ENCODE results near the gene USO1.
A peak's percentile ranks its signal among the peaks of the same experiment; 100 is the strongest.

The USO1 gene

GRCh38 chr4:75844151-75844662 lies 119.8 kb downstream of the USO1 start:
- DNase-seq (ENCODE audit: low read depth) = peak; percentile 57

GRCh38 chr4:75845992-75846391 lies 121.6 kb downstream of the USO1 start:
- no peak for DNase-seq (ENCODE audit: low read depth)

- DNase-seq (ENCODE audit: low read depth) = peak; percentile 85
Measured at GRCh38 chr4:75848171-75848760, 123.9 kb downstream of the USO1 start.

GRCh38 chr4:75848891-75849290 lies 124.5 kb downstream of the USO1 start:
- DNase-seq (ENCODE audit: low read depth) = no peak

- DNase-seq (ENCODE audit: low read depth) = no peak
Measured at GRCh38 chr4:75849461-75849860, 125.1 kb downstream of the USO1 start.

- DNase-seq (ENCODE audit: low read depth) = no peak
Measured at GRCh38 chr4:75858721-75859120, 134.3 kb downstream of the USO1 start.

GRCh38 chr4:75860606-75861005 lies 136.2 kb downstream of the USO1 start:
- DNase-seq (ENCODE audit: low read depth) = no peak

Measured in fibroblast of the conjunctiva (primary cell).